Measurements from ENCODE around the gene MARS2.

DNA sequence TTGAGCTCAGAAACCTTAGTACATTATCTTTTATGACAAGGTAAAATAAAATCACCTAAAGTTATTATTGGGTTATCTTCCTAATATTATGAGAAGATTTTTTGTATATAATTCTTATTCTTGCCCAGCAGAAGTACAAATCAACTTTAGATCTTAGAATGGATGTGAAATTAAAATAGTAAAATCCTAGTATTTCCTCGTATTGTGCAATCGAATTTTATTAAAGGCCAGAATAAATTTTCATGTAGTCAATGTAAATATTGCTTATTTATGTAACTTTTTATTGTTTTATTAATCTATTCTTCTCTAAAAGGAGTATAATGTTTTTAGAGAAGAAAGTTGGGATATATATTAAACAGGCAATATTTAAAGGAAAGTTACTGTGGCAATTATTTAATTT lies 12.7 kb downstream of the MARS2 start:
- TF ChIP-seq TARDBP (IDR thresholded peaks at IDR 0.05) = no peak
- TF ChIP-seq CTBP1 (IDR thresholded peaks at IDR 0.05; ENCODE audit: borderline replicate concordance) = no peak
- no peak for TF ChIP-seq LEF1 (IDR thresholded peaks at IDR 0.05; ENCODE audit: borderline replicate concordance)
- TF ChIP-seq ELF4 (IDR thresholded peaks at IDR 0.05) = no peak
- TF ChIP-seq BHLHE40 (IDR thresholded peaks at IDR 0.05; ENCODE audit: borderline replicate concordance) = no peak
